Left forelimb (tissue), 1 donor: ENCODE measurements around the gene AMY1C.
"Not testable (repeated sequence)": the region's sequence is repeated elsewhere in the genome, so short reads cannot be mapped to it uniquely, and the experiment has no call there.

Experiments used
- DNase-seq: peaks from one replicate; pipeline ENCODE4 v3.0.0-alpha.2; 2018; ENCODE audit warnings: low spot score

The AMY1C gene

GRCh38 chr1:103749598-103749997, at the start of gene AMY1C:
AMY1C (plus strand) TSS chr1:103749898; CDS start chr1:103750470, 572 bp downstream.
- not testable (repeated sequence) for DNase-seq

DNA sequence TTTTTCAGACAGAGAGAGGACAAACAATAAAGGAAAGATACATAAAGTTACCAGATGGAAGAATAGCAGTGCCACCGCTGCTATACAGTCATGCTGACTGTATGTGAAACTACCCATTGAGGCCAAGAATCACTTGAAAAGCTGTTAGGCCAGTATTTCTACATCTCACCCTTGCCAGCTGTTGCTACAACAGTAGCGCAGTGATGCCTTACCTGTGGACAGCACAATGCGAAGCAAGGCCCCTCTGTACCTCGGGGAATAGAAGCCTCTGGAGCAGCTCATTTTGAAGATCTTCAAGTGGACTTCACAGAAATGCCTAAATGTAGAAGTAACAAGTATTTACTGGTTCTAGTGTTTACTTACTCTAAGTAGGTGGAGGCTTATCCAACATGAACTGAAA, 49.0 kb upstream of the AMY1C start:
- DNase-seq: not testable (repeated sequence)

DNA sequence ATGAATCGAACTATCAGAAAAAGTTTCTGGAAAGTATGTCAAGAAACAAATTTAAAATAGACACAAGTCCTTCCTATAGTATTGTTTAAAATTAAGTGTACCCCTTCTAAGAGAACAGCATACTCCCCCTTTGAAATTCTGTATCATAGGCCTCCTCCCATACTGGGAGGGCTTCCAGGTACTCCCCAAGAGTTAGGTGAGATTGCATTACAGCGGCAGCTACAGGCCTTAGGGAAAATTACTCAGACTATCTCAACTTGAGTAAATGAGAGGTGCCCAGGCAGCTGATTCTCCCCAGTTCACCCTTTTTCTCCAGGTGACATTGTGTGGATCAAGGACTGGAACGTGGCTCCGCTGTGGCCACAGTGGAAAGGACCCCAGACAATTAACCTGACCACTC, 48.4 kb upstream of the AMY1C start:
- DNase-seq: not testable (repeated sequence)

- not testable (repeated sequence) for DNase-seq
Measured at GRCh38 chr1:103707670-103708069, 42.0 kb upstream of the AMY1C start.

GRCh38 chr1:103710381-103710780, 39.3 kb upstream of the AMY1C start:
- not testable (repeated sequence) for DNase-seq

- not testable (repeated sequence) for DNase-seq
Measured at GRCh38 chr1:103717404-103717803, 32.3 kb upstream of the AMY1C start.

DNA sequence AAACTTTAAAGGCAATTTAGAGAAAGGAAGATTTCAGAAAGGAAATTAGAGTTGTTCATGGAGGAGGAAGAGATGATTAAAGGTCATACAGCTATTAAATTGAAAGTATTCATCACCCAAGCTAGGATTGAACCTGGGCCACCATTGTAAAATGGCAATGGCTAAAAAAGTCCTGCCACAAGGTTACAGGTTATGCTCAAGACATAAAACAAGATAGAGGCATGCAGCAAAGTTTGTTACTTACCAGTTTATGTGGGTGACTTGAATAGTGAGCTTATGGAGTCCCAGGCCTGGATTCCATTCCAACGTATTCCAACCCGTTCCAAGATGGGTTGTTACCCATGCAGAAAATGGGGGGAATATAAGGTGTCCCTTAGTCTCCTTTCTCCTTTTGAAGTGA, 28.2 kb upstream of the AMY1C start:
- not testable (repeated sequence) for DNase-seq

- not testable (repeated sequence) for DNase-seq
Measured at GRCh38 chr1:103735334-103735733, 14.4 kb upstream of the AMY1C start.

GRCh38 chr1:103738031-103738430, 11.7 kb upstream of the AMY1C start:
- not testable (repeated sequence) for DNase-seq

DNA sequence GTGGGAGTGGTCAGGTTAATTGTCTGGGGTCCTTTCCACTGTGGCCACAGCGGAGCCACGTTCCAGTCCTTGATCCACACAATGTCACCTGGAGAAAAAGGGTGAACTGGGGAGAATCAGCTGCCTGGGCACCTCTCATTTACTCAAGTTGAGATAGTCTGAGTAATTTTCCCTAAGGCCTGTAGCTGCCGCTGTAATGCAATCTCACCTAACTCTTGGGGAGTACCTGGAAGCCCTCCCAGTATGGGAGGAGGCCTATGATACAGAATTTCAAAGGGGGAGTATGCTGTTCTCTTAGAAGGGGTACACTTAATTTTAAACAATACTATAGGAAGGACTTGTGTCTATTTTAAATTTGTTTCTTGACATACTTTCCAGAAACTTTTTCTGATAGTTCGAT, 5.2 kb upstream of the AMY1C start:
- not testable (repeated sequence) for DNase-seq

DNA sequence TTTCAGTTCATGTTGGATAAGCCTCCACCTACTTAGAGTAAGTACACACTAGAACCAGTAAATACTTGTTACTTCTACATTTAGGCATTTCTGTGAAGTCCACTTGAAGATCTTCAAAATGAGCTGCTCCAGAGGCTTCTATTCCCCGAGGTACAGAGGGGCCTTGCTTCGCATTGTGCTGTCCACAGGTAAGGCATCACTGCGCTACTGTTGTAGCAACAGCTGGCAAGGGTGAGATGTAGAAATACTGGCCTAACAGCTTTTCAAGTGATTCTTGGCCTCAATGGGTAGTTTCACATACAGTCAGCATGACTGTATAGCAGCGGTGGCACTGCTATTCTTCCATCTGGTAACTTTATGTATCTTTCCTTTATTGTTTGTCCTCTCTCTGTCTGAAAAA, 4.7 kb upstream of the AMY1C start:
- DNase-seq: not testable (repeated sequence)

- DNase-seq: not testable (repeated sequence)
Measured at GRCh38 chr1:103748273-103748672, 1.4 kb upstream of the AMY1C start.

DNA sequence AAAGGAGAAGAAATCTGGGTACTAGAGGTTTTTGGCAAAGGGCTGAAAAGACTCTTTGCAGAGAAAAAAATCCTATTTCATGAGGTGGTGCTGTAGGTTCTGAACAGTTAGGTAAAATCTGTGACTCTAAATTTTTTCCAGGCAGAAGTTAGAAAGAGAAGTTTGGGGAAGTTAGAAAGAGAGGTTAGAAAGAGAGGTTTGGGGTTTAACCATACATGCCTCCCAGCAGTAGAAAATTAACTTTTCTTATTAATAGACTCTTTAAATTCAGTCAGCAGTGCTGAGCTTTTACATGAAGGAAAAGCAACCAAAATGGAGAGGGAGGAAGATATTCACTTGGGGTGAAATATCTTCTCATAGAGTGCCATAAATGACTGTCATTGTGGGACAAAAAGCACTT, 12.2 kb downstream of the AMY1C start:
- DNase-seq: no peak

GRCh38 chr1:103779932-103780331, 30.2 kb downstream of the AMY1C start:
- DNase-seq: no peak

DNA sequence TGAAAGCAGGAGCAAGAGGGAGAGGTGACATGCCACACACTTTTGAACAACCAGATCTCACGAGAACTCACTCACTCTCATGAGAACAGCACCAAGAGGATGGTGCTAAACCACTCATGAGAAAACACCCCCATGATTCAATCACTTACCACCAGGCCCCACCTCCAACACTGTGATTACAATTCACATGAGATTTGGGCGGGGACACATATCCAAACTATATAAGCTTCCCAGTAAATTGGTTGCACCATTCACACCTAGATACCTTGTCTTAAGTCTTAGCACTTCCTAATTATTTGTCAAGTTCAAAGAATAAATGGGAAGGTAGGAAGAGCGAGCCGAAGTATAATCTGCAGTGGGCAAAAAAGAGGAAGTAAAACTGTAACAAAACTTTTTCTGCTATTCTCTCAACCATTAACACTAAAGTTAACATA, 34.3 kb downstream of the AMY1C start:
- DNase-seq: no peak

DNA sequence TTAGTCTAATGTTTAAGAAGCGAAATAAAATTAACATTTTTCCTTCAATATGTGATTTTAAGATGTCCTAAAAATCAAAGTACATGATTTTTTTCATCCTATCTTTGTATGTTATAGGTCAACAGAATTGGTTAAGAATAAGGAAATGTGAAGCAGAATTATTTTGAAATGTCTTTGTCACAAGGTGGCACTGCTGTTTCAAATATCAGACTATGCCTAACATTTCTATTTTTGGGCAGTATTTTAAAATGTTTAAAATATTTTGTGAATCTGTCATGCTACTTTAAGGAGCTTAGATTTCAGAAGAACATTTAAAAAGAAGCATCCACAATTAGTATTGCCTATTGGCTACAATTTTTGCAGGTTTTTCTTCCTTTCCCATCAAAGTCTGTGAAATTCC, 38.7 kb downstream of the AMY1C start:
- no peak for DNase-seq

DNA sequence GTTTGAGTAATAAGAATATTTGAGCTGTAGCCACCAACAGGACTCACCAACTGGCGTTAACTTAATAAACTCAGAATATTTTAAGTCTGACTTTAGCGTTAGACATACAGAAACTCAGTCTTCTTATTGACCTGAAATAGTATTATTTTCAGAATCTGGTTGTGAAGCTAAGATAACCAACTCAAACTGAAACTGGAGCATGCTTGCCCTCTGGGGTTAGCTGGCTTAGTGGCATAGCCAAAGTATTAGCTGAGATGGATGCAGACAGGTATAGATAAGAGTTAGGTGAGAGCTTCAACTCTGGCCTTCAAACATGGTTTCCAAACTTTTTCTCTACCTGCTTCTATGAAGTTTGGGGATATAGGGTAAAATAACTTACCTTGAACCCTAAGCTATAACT, 40.5 kb downstream of the AMY1C start:
- no peak for DNase-seq
